ENCODE results near the gene TGM3.

DNA sequence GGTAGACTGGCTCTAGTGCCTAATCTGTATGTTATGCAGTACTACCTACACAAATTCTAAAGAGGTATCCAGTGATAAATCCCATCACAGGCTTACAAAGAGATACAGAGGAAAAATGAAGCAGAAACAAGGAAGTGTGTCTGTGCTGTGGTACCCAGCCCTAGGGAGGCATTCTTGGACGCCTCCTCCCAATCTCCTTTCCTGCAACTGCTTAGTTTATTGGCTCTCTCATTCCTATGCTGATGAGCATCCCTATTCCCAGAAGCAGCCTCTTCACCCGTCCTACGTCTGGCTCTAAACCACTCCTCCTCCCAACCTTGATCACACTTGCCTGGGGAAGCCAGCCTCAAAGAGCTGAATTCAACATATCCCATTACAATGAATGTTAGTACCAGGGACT, 50.4 kb downstream of the TGM3 start:
- no peak for TF ChIP-seq ARNT (IDR thresholded peaks at IDR 0.05)
- no peak for TF ChIP-seq SP1 (IDR thresholded peaks at IDR 0.05)
- no peak for TF ChIP-seq FOXK2 (IDR thresholded peaks at IDR 0.05)
- no peak for TF ChIP-seq ZNF384 (IDR thresholded peaks at IDR 0.05)
- TF ChIP-seq SUZ12 (IDR thresholded peaks at IDR 0.05): no peak
- TF ChIP-seq ELF4 (IDR thresholded peaks at IDR 0.05): no peak
